Neutrophil (primary cell): ENCODE results near the gene WNT7B.

Experiments
- H3K27ac ChIP-seq: fragments of 200-600 bp; sonication (generic); 2 replicates; pipeline ENCODE4 v1.5.1; 2016; ENCODE audit warnings: mild to moderate bottlenecking, moderate library complexity
- H3K27me3 ChIP-seq: fragments of 200-600 bp; sonication (generic); 2 replicates; pipeline ENCODE4 v1.6.0; 2016; ENCODE audit warnings: mild to moderate bottlenecking
- H3K36me3 ChIP-seq: fragments of 200-600 bp; sonication (generic); 2 replicates; pipeline ENCODE4 v1.5.1; 2017
- H3K4me1 ChIP-seq, 2 experiments: fragments of 200-600 bp in 1 of 2; sonication (generic) in 1 of 2; 1 replicate in 1 of 2; 2 replicates in 1 of 2; pipeline versions ENCODE4 v1.5.1 to v1.6.1; 2013 to 2016; ENCODE audit warnings: low read depth in 1 of 2, low read length in 1 of 2, mild to moderate bottlenecking in 1 of 2, moderate library complexity in 1 of 2; ENCODE audit not compliant: control insufficient read depth in 1 of 2, insufficient read depth in 1 of 2
- H3K4me3 ChIP-seq, 2 experiments: fragments of 200-600 bp in 1 of 2; sonication (generic) in 1 of 2; 1 replicate in 1 of 2; 2 replicates in 1 of 2; pipeline ENCODE4 v1.5.1; 2013 to 2016; ENCODE audit warnings: low read depth in 1 of 2, low read length in 1 of 2, mild to moderate bottlenecking in 1 of 2, moderate library complexity in 1 of 2
- H3K9me3 ChIP-seq: fragments of 200-600 bp; sonication (generic); 2 replicates; pipeline ENCODE4 v1.5.1; 2016
- TF ChIP-seq, protein P1 (sequence below): fragments of 200-600 bp; sonication (generic); IDR thresholded peaks from 2 replicates; pipeline ENCODE4 v1.5.1; 2016; ENCODE audit warnings: antibody characterized with exemption

Gene WNT7B

DNA sequence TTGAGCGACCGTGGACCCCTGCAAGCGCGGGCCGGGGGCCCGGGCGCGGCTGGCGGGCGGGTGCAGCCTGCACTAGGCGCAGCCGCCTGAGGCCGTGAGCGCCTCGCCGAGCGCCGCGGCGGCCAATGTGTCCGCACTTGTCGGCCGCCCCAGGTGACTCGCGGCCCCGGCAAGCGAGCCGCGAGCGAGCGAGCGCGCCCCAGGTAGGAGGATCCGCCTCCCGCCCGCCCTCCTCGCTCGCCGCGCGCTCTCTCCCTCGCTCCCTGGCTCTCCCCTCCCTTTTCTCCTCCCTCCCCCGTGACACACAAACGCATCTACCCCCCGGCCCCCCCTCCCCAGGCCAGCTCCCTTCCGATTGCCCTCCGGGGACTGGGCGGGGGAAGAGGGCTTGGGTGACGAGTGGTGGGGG lies at the start of gene WNT7B:
WNT7B (minus strand) TSS at position 160 of the 409 bp plus-strand sequence. CDS start 408 bp downstream, outside the sequence.
- H3K36me3 ChIP-seq = no peaks in the 10 kb centered on the region
- H3K4me3 ChIP-seq = no peak within 1 kb of the TSS
- H3K27ac ChIP-seq = no peak within 1 kb of the TSS
- H3K4me1 ChIP-seq = peaks cover 12 to 20% of the 10 kb centered on the region in 2 experiments
- H3K9me3 ChIP-seq = no peaks in the 10 kb centered on the region
- TF ChIP-seq, protein P1, sequence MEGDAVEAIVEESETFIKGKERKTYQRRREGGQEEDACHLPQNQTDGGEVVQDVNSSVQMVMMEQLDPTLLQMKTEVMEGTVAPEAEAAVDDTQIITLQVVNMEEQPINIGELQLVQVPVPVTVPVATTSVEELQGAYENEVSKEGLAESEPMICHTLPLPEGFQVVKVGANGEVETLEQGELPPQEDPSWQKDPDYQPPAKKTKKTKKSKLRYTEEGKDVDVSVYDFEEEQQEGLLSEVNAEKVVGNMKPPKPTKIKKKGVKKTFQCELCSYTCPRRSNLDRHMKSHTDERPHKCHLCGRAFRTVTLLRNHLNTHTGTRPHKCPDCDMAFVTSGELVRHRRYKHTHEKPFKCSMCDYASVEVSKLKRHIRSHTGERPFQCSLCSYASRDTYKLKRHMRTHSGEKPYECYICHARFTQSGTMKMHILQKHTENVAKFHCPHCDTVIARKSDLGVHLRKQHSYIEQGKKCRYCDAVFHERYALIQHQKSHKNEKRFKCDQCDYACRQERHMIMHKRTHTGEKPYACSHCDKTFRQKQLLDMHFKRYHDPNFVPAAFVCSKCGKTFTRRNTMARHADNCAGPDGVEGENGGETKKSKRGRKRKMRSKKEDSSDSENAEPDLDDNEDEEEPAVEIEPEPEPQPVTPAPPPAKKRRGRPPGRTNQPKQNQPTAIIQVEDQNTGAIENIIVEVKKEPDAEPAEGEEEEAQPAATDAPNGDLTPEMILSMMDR = no peak
- H3K27me3 ChIP-seq = peaks cover 91% of the 10 kb centered on the region

- TF ChIP-seq, protein P1 = no peak
- Histone ChIP-seq H3K27me3 (no peaks in the 10 kb centered on the region), H3K4me3 (peak overlapping the region in 1 of 2 experiments; percentile 44), H3K36me3 (no peaks in the 10 kb centered on the region), H3K9me3 (no peaks in the 10 kb centered on the region), H3K4me1 (peaks cover 36 to 48% of the 10 kb centered on the region in 2 experiments), H3K27ac (no peak overlapping the region)
Measured at GRCh38 chr22:46025973-46026898, 49.3 kb upstream of the WNT7B start.

DNA sequence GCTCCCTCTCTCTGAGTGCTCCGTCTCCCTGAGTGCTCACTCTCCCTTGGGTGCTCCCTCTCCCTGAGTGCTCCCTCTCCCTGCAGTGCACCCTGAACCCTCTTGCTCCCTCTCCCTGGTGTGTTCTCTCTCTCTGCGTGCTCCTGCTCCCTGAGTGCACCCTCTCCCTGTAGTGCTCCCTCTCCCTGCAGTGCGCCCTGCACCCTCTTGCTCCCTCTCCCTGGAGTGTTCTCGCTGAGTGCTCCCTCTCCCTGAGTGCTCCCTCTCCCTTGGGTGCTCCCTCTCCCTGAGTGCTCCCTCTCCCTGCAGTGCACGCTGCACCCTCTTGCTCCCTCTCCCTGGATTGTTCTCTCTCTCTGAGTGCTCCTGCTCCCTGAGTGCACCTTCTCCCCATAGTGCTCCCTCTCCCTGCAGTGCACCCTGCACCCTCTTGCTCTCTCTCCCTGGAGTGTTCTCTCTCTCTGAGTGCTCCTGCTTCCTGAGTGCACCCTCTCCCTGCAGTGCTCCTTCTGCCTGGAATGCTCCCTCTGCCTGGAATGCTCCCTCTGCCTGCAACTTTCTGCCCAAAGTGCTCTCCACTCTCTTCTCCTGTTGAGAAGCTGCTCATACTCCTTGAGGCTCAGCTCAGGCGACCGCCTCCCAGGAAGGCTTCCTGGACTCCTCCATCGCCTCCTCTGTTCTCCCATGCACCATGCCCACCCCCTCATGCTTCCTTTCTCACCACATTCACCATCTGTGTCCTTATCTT lies 48.4 kb upstream of the WNT7B start:
- Histone ChIP-seq H3K4me3 (no peak overlapping the region), H3K4me1 (peaks cover 29 to 41% of the 10 kb centered on the region in 2 experiments), H3K27me3 (no peaks in the 10 kb centered on the region), H3K27ac (no peak overlapping the region), H3K36me3 (no peaks in the 10 kb centered on the region), H3K9me3 (no peaks in the 10 kb centered on the region)
- TF ChIP-seq, protein P1 = no peak

DNA sequence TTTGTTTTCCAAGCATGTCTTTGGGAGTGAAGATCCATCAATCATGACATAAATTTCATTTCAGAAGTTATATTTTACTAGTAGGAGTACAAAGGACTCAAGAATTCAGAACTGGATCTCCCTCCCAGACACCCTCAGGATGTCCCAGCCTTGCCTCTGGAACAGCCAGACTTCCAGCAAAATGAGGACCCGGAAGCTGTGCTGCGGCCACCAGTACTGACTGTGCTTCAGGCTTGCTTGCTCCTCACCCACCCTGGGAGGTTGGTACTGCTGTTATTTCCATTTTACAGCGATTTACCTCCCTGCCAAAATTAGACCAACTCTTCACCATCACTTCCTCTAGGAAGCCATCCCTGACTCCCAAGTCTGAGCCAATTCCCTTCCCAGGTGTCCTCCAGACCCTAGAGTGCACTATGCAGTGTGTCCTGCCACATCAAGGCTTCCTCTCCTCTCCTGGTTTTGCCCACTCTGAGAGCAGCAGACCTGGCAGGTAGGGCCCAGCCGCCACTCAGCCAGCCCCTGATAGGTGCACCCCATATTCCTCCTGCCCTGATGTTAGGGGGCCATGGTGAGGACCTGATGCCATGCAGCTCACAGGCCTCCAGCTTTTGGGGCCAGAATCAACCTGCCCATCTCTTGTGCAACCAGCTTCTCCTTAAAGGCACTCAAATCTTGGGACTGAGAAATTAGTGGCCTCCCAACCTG lies 47.3 kb upstream of the WNT7B start:
- no peaks in the 10 kb centered on the region for H3K36me3 ChIP-seq
- H3K4me3 ChIP-seq = no peak overlapping the region
- H3K27me3 ChIP-seq = no peaks in the 10 kb centered on the region
- no peak overlapping the region for H3K27ac ChIP-seq
- peaks cover 25 to 41% of the 10 kb centered on the region in 2 experiments for H3K4me1 ChIP-seq
- H3K9me3 ChIP-seq = no peaks in the 10 kb centered on the region
- TF ChIP-seq, protein P1 = no peak

GRCh38 chr22:46023558-46023981 lies 46.6 kb upstream of the WNT7B start:
- Histone ChIP-seq H3K9me3 (no peaks in the 10 kb centered on the region), H3K27ac (no peak overlapping the region), H3K36me3 (no peaks in the 10 kb centered on the region), H3K4me1 (peaks cover 29 to 46% of the 10 kb centered on the region in 2 experiments), H3K27me3 (no peaks in the 10 kb centered on the region), H3K4me3 (no peak overlapping the region)
- TF ChIP-seq, protein P1 = no peak
